GM20431 (cell line): Measurements from ENCODE around the gene STYK1.
"Not testable (repeated sequence)": the region's sequence is repeated elsewhere in the genome, so short reads cannot be mapped to it uniquely, and the experiment has no call there.

Source experiments
- in situ Hi-C: fragments of 300-500 bp; cut with MseI, MboI; formaldehyde crosslinking; loops from one replicate; pipeline ENCODE4 v1.15.0; 2020; ENCODE audit warnings: low sequenced_read_pairs; ENCODE audit not compliant: unreplicated experiment

Gene STYK1

DNA sequence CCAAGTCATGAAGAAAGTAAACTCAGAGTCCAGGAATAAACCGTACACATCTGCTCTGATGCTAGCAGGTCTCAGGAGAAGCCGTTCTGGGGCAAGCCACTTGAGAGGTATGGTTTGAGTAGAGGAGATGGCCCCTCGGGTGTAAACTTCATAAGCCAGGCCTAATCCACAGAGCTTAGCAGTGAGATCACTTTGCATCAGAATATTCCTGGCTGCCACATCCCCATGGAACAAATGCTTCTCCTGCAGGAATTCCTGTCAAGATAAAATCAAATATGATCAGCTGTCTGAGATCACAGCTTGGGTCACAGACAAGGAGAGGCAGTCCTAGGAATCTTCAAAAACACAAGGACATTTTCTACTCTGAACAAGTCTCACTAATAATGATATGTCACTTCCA lies 49.2 kb downstream of the STYK1 start:
- in situ Hi-C loops: no loop called here

GRCh38 chr12:10623131-10623530 lies 50.7 kb downstream of the STYK1 start:
- in situ Hi-C loops: no loop called here

- in situ Hi-C loops: no loop called here
These were observed 52.6 kb downstream of the STYK1 start for GRCh38 chr12:10621278-10621677.

DNA sequence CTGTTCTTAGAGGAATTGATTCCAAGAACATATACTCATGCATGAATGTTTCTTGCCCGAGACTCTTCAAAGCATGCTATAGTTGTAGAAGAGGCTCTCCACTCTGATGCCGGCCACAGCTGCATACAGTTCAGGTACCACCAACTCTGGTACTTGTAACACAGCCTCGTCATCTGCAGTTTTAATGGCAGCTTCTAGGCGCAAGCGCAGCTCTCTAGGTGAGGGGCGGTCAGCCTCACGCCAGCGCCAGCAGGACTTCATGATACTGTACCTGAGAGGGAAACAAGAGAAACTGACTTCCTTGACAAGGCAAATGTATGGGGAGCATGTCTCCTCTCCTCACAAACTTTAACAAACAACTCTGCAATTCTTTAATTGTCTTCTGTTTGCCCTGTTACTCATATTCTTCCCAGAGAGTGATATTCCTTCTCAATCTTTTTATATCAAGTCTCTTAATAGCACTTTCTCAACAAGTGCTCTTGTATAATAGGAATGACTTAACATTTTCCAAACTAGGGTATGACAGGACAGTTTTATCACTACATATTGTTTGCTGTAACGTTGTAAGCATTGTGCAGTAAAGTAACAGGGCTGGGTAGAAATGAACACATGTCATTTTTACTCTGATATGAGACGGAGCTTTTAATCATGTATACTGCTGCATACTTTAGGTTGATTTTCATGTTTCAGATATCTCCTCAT lies 53.6 kb downstream of the STYK1 start:
- in situ Hi-C loops: no loop called here

GRCh38 chr12:10618338-10618987 lies 55.4 kb downstream of the STYK1 start:
- in situ Hi-C loops: no loop called here

DNA sequence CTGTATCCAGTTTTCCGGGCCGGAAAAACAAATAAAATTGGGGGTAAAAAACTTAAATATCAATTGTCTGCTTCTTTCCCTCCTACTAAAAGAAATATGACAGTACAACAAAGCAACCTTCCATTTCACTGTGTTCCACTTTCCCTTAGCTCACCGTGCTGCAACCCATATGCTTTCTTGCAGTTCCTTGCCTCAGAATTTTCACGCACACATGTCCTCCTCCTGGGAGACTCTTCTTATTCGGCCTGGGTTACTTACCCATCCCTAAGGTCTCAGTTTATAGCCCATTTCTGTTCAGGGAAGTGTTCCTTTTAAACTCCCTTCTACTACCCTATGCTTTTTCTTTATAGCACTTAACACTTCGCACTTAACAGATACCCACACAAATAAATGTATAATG lies 56.0 kb downstream of the STYK1 start:
- in situ Hi-C loops: no loop called here

DNA sequence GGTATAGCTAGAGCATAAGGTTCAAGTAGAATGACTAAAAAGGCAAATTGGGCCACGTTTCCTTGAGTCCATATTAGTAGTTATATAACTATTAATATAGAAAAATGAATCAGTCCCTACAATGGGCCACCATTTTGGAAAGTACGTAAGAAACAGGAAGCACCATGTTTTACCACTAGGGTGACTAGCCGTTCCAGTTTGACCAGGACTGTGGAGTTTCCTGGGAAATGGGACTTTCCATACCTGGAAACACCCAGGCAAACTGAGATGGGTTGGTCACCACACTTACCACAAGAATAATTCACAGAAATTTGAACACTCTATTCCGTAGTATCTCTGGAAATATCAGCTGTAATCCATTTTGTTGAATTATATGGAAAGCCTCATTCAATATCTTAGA lies 58.3 kb downstream of the STYK1 start:
- in situ Hi-C loops: no loop called here

DNA sequence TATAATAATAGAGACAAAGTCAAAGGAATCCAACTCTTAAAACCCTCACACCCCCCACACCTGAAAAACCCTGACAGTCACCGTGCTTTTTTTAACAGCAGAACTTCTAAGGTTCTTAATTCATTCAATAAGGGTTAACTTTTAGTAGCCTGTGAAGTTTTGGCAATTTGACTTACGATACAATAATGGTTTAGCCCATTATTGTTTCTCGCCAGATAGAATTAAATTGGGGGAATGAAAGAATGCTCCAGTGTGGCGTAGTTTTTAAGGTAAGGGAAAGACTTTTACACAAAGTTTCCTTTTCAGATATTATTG lies 59.8 kb downstream of the STYK1 start:
- in situ Hi-C loops: no loop called here

DNA sequence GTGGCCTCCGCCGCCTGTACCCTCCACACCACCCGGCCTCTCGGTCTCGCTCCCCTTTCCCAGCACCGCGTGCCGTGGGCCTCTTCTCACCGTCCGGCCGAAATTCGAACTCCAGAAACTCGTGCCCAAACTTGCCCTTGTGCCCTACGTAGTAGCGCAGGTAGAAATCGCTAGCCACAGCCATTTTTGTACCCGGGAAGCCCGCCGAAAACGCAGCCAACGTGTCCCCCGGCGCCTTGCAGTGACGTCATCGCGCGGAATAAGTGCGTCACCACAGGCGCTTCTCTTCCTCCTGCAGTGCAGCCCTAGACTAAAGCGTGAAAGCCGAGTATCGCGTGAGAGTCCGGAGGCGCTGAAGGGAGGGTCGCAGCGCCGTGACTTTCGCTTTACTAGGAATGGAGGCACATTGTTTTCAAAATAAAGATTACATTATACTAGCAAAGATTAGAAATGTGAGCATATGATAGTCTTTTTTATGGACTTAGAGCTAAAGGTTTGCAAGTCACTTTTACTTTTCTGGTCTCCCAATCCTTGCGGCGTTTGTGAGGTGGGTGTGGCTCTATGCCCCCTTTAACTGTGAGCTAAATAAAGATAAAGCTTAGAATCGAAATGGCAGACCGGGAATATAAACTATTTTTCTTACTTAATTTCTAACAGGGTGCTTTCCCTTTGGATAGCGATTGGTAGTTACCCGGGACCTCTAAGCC lies 60.4 kb downstream of the STYK1 start, which contains the start of gene MAGOHB:
MAGOHB (minus strand) TSS at position 261 of the 707 bp plus-strand sequence; CDS start at position 184, 77 bp downstream.
- in situ Hi-C loops: no loop called here

DNA sequence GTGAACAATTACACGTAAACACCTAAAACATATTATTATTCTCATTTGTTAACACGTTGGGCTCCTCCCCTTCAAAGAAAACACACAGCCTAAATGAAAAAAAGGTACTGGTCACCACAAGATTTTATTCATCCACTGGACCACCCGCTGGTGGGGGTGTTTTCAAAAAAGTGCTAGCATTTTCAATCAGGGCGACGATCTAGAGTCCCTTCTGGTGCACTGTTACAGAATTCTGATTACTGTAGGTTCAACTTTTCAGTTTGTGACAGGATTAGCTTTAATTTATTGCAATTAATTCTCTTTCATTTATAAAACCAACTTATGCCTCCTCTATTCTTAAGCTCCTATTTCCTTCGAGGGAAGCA lies 60.9 kb downstream of the STYK1 start:
- in situ Hi-C loops: no loop called here

- in situ Hi-C loops: no loop called here
These were observed 61.7 kb downstream of the STYK1 start for GRCh38 chr12:10612110-10612509.

GRCh38 chr12:10611258-10611657 lies 62.6 kb downstream of the STYK1 start:
- in situ Hi-C loops: not testable (repeated sequence)

DNA sequence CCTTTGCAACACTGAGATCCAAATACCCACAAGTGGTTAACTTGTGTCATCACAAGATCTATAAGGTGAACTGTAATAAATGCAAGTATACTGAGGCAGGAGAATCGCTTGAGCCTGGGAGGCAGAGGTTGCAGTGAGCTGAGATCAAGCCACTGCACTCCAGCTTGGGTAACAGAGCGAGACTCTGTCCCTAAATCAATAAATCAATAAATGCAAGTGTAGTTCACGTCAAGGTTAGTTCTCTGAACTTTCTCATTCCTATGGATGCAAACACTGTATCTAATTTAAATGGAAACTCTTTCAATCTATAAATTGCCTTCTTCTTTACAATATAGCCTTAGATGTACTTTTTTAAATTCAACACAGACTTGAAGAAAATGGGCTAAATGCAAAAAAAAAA lies 63.7 kb downstream of the STYK1 start:
- in situ Hi-C loops: no loop called here

DNA sequence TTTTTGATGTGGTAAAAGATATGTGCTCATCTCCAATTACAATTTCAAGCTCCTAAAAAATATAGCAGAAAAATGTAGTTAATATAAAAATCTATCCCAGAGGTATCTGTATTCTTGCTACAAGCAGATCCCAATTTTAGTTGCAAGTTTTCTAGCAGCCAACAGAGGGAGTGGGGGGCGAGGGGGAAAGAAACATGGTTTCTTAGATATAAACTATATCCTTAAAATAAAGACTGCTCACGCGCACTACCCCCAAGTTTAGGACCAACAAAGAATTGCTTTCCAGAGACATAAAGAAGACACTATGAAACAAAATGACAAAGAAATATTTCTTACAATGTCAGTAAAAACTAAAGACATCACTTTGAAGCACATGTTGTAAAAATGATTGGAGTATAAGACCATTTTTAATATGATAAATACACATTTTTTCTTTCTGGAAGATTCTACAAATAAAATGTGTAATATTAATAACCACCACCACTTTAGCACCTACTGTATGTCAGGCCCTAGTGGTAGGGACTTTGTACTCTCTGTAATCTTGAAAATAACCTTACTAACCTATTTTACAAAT lies 65.9 kb downstream of the STYK1 start:
- in situ Hi-C loops: no loop called here

DNA sequence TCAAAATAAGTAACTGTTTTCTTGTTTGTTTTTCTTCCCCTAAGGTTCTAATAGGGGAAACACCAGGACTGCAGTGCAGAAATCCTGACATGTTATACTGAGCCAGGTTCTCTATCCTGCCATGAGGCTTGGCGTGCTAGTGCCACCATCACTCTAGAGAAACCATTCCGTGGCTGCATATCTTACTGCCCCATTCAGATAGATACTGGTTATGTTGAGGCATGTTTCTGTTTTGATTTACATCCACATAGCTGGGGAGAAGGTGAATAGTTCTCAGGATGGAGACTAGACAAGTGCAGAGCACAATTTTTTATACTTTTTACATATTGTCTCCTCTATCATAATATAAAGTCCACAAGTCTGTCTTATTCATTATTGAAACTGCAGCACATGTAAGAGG lies 72.0 kb downstream of the STYK1 start:
- in situ Hi-C loops: no loop called here

GRCh38 chr12:10600988-10601387 lies 72.9 kb downstream of the STYK1 start:
- in situ Hi-C loops: no loop called here

- in situ Hi-C loops: no loop called here
These were observed 78.0 kb downstream of the STYK1 start for GRCh38 chr12:10595881-10596280.

- in situ Hi-C loops: no loop called here
These were observed 82.9 kb downstream of the STYK1 start for GRCh38 chr12:10590966-10591365.

DNA sequence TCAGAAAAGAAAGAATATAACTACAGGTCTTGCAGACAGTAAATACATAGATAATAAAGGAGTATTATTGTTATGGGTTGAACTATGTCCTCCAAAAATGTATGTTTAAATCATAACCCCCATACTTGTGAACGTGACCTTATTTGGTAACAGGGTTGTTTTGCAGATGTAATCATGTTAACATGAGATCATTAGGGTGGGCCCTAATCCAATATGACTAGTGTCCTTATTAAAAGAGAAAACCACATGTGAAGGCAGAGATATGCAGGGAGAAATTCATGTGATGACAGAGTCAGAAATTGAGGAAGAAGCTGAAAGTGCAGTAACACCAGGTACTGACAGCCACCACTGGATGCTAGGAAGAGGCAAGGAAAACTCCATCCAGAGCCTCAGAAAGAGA lies 89.4 kb downstream of the STYK1 start:
- in situ Hi-C loops: no loop called here

DNA sequence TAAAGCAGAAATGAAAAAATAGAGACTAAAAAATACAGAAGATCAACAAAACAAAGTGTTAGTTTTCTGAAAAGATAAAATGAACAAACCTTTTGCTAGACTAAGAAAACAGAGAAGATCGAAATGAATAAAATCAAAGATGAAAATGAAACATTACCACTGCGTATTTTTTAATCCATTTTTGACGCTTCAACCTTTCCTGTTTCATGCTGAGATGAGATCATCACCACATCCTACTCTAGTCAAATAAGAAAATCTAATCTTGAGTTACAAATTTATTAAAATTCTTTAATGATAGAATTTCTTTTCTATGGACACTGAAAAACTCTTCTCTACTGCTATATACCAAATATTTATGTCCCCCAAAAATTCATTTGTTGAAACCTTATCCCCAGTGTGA lies 91.1 kb downstream of the STYK1 start:
- in situ Hi-C loops: no loop called here

DNA sequence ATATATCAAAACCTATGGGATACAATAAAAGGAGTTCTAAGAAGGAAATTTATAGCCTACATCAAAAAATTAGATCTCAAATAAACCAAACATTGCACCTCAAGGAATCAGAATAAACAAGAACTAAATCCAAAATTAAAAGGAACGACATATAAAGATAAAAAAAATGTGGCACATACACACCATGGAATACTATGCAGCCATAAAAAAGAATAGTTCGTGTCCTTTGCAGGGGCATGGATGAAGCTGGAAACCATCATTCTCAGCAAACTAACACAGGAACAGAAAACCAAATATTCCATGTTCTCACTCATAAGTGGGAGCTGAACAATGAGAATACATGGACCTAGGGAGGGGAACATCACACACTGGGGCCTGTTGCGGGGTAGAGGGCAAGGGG lies 91.7 kb downstream of the STYK1 start:
- in situ Hi-C loops: not testable (repeated sequence)
